ENCODE results near the gene AFDN. TPM values are rescaled to one million over a fixed set of nuclear protein-coding genes. Genes with fewer than 3 reads are reported as not detected.

The AFDN gene
- total RNA-seq, 1 experiment from 2014 or later: 177 TPM

- Histone ChIP-seq H3K4me1 (no peaks in the 10 kb centered on the region), H3K4me3 (ENCODE audit: low read depth, low read length) (no peak overlapping the region), H3K36me3 (ENCODE audit: control insufficient read depth, insufficient read depth, low read length) (peaks cover 5% of the 10 kb centered on the region), H3K27me3 (replicated peaks; ENCODE audit: control insufficient read depth, insufficient read depth, low read length) (no peaks in the 10 kb centered on the region), H3K9me3 (no peaks in the 10 kb centered on the region)
- BruUV-seq (replicated peaks): no TSS peak
- CTCF ChIA-PET: no interaction called here
- no peak for DNase-seq
- Mint-ChIP-seq H3K4me3 (ENCODE audit: unreplicated experiment) (no peak overlapping the region), H3K27ac (ENCODE audit: unreplicated experiment) (no peak overlapping the region), H3K36me3 (ENCODE audit: insufficient read depth, unreplicated experiment) (peaks cover 78% of the 10 kb centered on the region), H3K27me3 (ENCODE audit: insufficient read depth, unreplicated experiment) (no peaks in the 10 kb centered on the region), H3K9me3 (ENCODE audit: unreplicated experiment) (no peaks in the 10 kb centered on the region), H3K4me1 (ENCODE audit: low read depth, unreplicated experiment) (peaks cover 8% of the 10 kb centered on the region)
- POLR2A ChIA-PET: interaction anchor here (0.5 kb wide), 1 partner anchor 18 kb away, joined by 3 read pairs; no protein-coding TSS in a partner anchor
- intact Hi-C loops (cut with micrococcal nuclease; ENCODE audit: unreplicated experiment): no loop called here
- TF ChIP-seq CTCF (IDR thresholded peaks at IDR 0.05; ENCODE audit: insufficient read depth in 1 of 2, low read depth in 1 of 2, low read length in 1 of 2, severe bottlenecking in 1 of 2, unreplicated experiment in 1 of 2): no peak
Observed at GRCh38 chr6:167946007-167946406, 119.3 kb downstream of the AFDN start.

- Histone ChIP-seq H3K27me3 (replicated peaks; ENCODE audit: control insufficient read depth, insufficient read depth, low read length) (no peaks in the 10 kb centered on the region), H3K4me3 (ENCODE audit: low read depth, low read length) (no peak overlapping the region), H3K9me3 (no peaks in the 10 kb centered on the region), H3K4me1 (no peaks in the 10 kb centered on the region), H3K36me3 (ENCODE audit: control insufficient read depth, insufficient read depth, low read length) (peaks cover 5% of the 10 kb centered on the region)
- peaks cover 84% of the 10 kb centered on the region for H3K36me3 Mint-ChIP-seq (ENCODE audit: insufficient read depth, unreplicated experiment)
- H3K4me3 Mint-ChIP-seq (ENCODE audit: unreplicated experiment): no peak overlapping the region
- POLR2A ChIA-PET: interaction anchor here (0.5 kb wide), 1 partner anchor 18 kb away, joined by 3 read pairs; no protein-coding TSS in a partner anchor
- H3K9me3 Mint-ChIP-seq (ENCODE audit: unreplicated experiment): no peaks in the 10 kb centered on the region
- no peak overlapping the region for H3K27ac Mint-ChIP-seq (ENCODE audit: unreplicated experiment)
- H3K27me3 Mint-ChIP-seq (ENCODE audit: insufficient read depth, unreplicated experiment): no peaks in the 10 kb centered on the region
- BruUV-seq (replicated peaks): no TSS peak
- H3K4me1 Mint-ChIP-seq (ENCODE audit: low read depth, unreplicated experiment): peaks cover 8% of the 10 kb centered on the region
- DNase-seq: no peak
- intact Hi-C loops (cut with micrococcal nuclease; ENCODE audit: unreplicated experiment): no loop called here
- no peak for TF ChIP-seq CTCF (IDR thresholded peaks at IDR 0.05; ENCODE audit: insufficient read depth in 1 of 2, low read depth in 1 of 2, low read length in 1 of 2, severe bottlenecking in 1 of 2, unreplicated experiment in 1 of 2)
- CTCF ChIA-PET: no interaction called here
Observed at GRCh38 chr6:167946604-167947003, 119.9 kb downstream of the AFDN start.

GRCh38 chr6:167947716-167948115 lies 121.0 kb downstream of the AFDN start:
- intact Hi-C loops (cut with micrococcal nuclease; ENCODE audit: unreplicated experiment): no loop called here
- ChIA-PET POLR2A (no interaction called here), CTCF (no interaction called here)
- H3K27ac Mint-ChIP-seq (ENCODE audit: unreplicated experiment): no peak overlapping the region
- no peak for TF ChIP-seq CTCF (IDR thresholded peaks at IDR 0.05; ENCODE audit: insufficient read depth in 1 of 2, low read depth in 1 of 2, low read length in 1 of 2, severe bottlenecking in 1 of 2, unreplicated experiment in 1 of 2)
- H3K9me3 Mint-ChIP-seq (ENCODE audit: unreplicated experiment): no peaks in the 10 kb centered on the region
- Histone ChIP-seq H3K4me3 (ENCODE audit: low read depth, low read length) (no peak overlapping the region), H3K9me3 (no peaks in the 10 kb centered on the region), H3K27me3 (replicated peaks; ENCODE audit: control insufficient read depth, insufficient read depth, low read length) (no peaks in the 10 kb centered on the region), H3K4me1 (no peaks in the 10 kb centered on the region), H3K36me3 (ENCODE audit: control insufficient read depth, insufficient read depth, low read length) (peaks cover 7% of the 10 kb centered on the region)
- no TSS peak for BruUV-seq (replicated peaks)
- DNase-seq: no peak
- no peak overlapping the region for H3K4me3 Mint-ChIP-seq (ENCODE audit: unreplicated experiment)
- no peaks in the 10 kb centered on the region for H3K27me3 Mint-ChIP-seq (ENCODE audit: insufficient read depth, unreplicated experiment)
- H3K4me1 Mint-ChIP-seq (ENCODE audit: low read depth, unreplicated experiment): peaks cover 16% of the 10 kb centered on the region
- peaks cover 89% of the 10 kb centered on the region for H3K36me3 Mint-ChIP-seq (ENCODE audit: insufficient read depth, unreplicated experiment)

Data from Caco-2 (cell line).